HEK293 (cell line): ENCODE data around the gene CEP57L1.

Experiments
- CTCF ChIA-PET: fragments of 350-600 bp; formaldehyde crosslinking; extraction: SDS; loops from one replicate; lab custom pipeline; 2021; ENCODE audit warnings: antibody characterized with exemption; lab: Yijun Ruan, JAX
- POLR2A ChIA-PET: fragments of 300-600 bp; formaldehyde crosslinking; extraction: SDS; loops from one replicate; lab custom pipeline; 2020; ENCODE audit warnings: antibody characterized with exemption, inconsistent platforms; lab: Yijun Ruan, JAX
- H3K27ac ChIP-seq: fragments of 200-500 bp; sonication (Bioruptor generic); 2 replicates; pipeline ENCODE4 v1.5.1; 2014; ENCODE audit warnings: low read depth, low read length, control low read depth, inconsistent platforms; ENCODE audit errors: extremely low read depth
- H3K36me3 ChIP-seq, 2 experiments: fragments of 200-500 bp in 1 of 2; sonication (Bioruptor generic) in 1 of 2; 1 replicate in 1 of 2; 2 replicates in 1 of 2; pipeline ENCODE4 v1.5.1; 2014 to 2017; ENCODE audit warnings: inconsistent platforms in 2 of 2, low read length in 2 of 2; ENCODE audit not compliant: control insufficient read depth in 2 of 2, insufficient read depth in 1 of 2
- H3K4me1 ChIP-seq: fragments of 200-500 bp; sonication (Bioruptor generic); 2 replicates; pipeline ENCODE4 v1.5.1; 2014; ENCODE audit warnings: mild to moderate bottlenecking, low read length, inconsistent platforms; ENCODE audit not compliant: control insufficient read depth, insufficient read depth
- H3K4me3 ChIP-seq: 2 replicates; pipeline ENCODE4 v1.5.1; 2011; ENCODE audit warnings: low read depth, mild to moderate bottlenecking, control low read depth, low read length, moderate library complexity
- H3K9me3 ChIP-seq: fragments of 200-500 bp; sonication (Bioruptor generic); 2 replicates; pipeline ENCODE4 v1.5.1; 2014; ENCODE audit warnings: low read depth, low read length, inconsistent platforms; ENCODE audit not compliant: control insufficient read depth, insufficient read depth
- GLIS2 ChIP-seq: fragments of 450-650 bp; formaldehyde crosslinking; IDR thresholded peaks from 2 replicates; pipeline ENCODE4 v1.5.1; 2016; ENCODE audit warnings: missing biosample characterization, missing genetic modification characterization
- HOXA7 ChIP-seq: sonication (generic); formaldehyde crosslinking; IDR thresholded peaks from 2 replicates; pipeline ENCODE4 v1.8.1; 2022; ENCODE audit warnings: missing genetic modification reagents, borderline replicate concordance
- MYNN ChIP-seq: fragments of 450-650 bp; formaldehyde crosslinking; IDR thresholded peaks from 2 replicates; pipeline ENCODE4 v1.5.1; 2016; ENCODE audit warnings: missing biosample characterization, missing genetic modification characterization, borderline replicate concordance
- PRDM10 ChIP-seq: fragments of 450-650 bp; formaldehyde crosslinking; IDR thresholded peaks from 2 replicates; pipeline ENCODE4 v1.5.1; 2016; ENCODE audit warnings: missing biosample characterization, missing genetic modification characterization
- PRDM4 ChIP-seq: fragments of 450-650 bp; formaldehyde crosslinking; IDR thresholded peaks from 2 replicates; pipeline ENCODE4 v1.5.1; 2017; ENCODE audit warnings: missing biosample characterization, missing genetic modification characterization
- SETDB1 ChIP-seq: IDR thresholded peaks from one replicate; pipeline ENCODE4 v1.6.1; 2017; ENCODE audit warnings: mild to moderate bottlenecking, low read length, moderate library complexity, mixed read lengths; ENCODE audit not compliant: insufficient read length
- SP2 ChIP-seq: fragments of 450-650 bp; formaldehyde crosslinking; IDR thresholded peaks from 2 replicates; pipeline ENCODE4 v1.5.1; 2016; ENCODE audit warnings: missing biosample characterization, missing genetic modification characterization
- SP7 ChIP-seq: fragments of 450-650 bp; formaldehyde crosslinking; IDR thresholded peaks from 2 replicates; pipeline ENCODE4 v1.5.1; 2016; ENCODE audit warnings: missing biosample characterization, missing genetic modification characterization
- ZNF10 ChIP-seq: fragments of 450-650 bp; formaldehyde crosslinking; IDR thresholded peaks from 2 replicates; pipeline ENCODE4 v1.5.1; 2017; ENCODE audit warnings: missing biosample characterization, missing genetic modification characterization
- ZNF174 ChIP-seq: fragments of 450-650 bp; formaldehyde crosslinking; IDR thresholded peaks from 2 replicates; pipeline ENCODE4 v1.5.0; 2017; ENCODE audit warnings: missing biosample characterization, mild to moderate bottlenecking, missing genetic modification characterization
- ZNF19 ChIP-seq: fragments of 450-650 bp; formaldehyde crosslinking; IDR thresholded peaks from 2 replicates; pipeline ENCODE4; 2016; ENCODE audit warnings: missing biosample characterization, missing genetic modification characterization, low read depth
- ZNF211 ChIP-seq: fragments of 450-650 bp; formaldehyde crosslinking; IDR thresholded peaks from 2 replicates; pipeline ENCODE4 v1.5.1; 2016; ENCODE audit warnings: low read depth, missing biosample characterization, missing genetic modification characterization
- ZNF23 ChIP-seq: fragments of 450-650 bp; formaldehyde crosslinking; IDR thresholded peaks from 2 replicates; pipeline ENCODE4 v1.5.1; 2016; ENCODE audit warnings: missing biosample characterization, missing genetic modification characterization, borderline replicate concordance
- ZNF26 ChIP-seq: fragments of 450-650 bp; formaldehyde crosslinking; IDR thresholded peaks from 2 replicates; pipeline ENCODE4 v1.5.1; 2016; ENCODE audit warnings: missing biosample characterization, missing genetic modification characterization
- ZNF335 ChIP-seq: fragments of 450-650 bp; formaldehyde crosslinking; conservative IDR thresholded peaks from 2 replicates; pipeline ENCODE4 v1.5.1; 2016; ENCODE audit warnings: missing biosample characterization, missing genetic modification characterization
- ZNF521 ChIP-seq: fragments of 450-650 bp; formaldehyde crosslinking; IDR thresholded peaks from 2 replicates; pipeline ENCODE4 v1.5.1; 2017; ENCODE audit warnings: missing biosample characterization, mild to moderate bottlenecking, missing genetic modification characterization
- ZNF571 ChIP-seq: fragments of 450-650 bp; formaldehyde crosslinking; IDR thresholded peaks from 2 replicates; pipeline ENCODE4 v1.5.0; 2017; ENCODE audit warnings: missing biosample characterization, missing genetic modification characterization
- TF ChIP-seq, protein P1 (sequence below): fragments of 450-650 bp; formaldehyde crosslinking; IDR thresholded peaks from 2 replicates; pipeline ENCODE4 v1.5.1; 2016; ENCODE audit warnings: missing biosample characterization, missing genetic modification characterization
- TF ChIP-seq, protein P2 (sequence below): fragments of 450-650 bp; formaldehyde crosslinking; IDR thresholded peaks from 2 replicates; pipeline ENCODE4 v1.5.1; 2017; ENCODE audit warnings: missing biosample characterization, missing genetic modification characterization
- TF ChIP-seq, protein P3 (sequence below): fragments of 450-650 bp; formaldehyde crosslinking; IDR thresholded peaks from 2 replicates; pipeline ENCODE4 v1.5.1; 2016; ENCODE audit warnings: missing biosample characterization, missing genetic modification characterization, borderline replicate concordance

CEP57L1 gene

DNA sequence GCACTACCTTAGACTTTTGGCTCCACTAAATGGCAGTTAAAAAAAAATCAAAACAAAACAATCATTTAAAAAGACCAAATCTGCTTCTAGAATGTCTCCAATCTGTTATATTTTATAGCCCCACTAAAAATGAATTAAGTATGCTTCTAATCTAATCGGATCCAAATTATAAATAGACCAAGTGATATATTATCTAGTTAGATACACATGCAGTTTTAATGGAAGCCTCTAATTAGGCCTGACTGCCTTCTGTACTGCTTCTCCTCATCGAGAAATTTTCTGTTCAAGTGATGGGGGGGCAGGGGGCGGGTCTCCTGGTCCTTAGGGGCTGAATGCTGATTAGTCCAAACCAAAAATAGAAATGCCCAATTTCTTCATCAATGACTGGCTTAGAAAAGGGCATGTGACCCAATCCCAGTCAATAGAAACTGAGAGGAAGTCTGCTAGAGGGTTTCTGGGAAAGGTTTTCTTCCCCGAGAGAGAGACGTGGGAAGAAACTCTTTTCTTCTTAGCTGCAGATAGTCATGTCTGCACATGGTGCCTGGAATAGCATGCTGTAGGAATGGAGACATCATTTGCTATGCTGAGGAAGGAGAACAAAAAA is 7.5 kb upstream of the CEP57L1 start:
- Histone ChIP-seq H3K4me3 (no peak overlapping the region), H3K9me3 (no peaks in the 10 kb centered on the region), H3K36me3 (no peaks in the 10 kb centered on the region), H3K27ac (no peak overlapping the region), H3K4me1 (peaks cover 10% of the 10 kb centered on the region)
- CTCF ChIA-PET: interaction anchor here (0.7 to 1.1 kb wide), 2 partner anchors 12 to 25 kb away, joined by 4 read pairs; no protein-coding TSS in a partner anchor
- POLR2A ChIA-PET: no interaction called here
- TF ChIP-seq SP7 (tag by site-specific recombination) (peak; percentile 37; the same call in 1 of the 2 replicates), ZNF174 (tag by site-specific recombination) (no peak), ZNF571 (tag by site-specific recombination) (no peak), ZNF335 (tag by site-specific recombination) (peak; percentile 54), SETDB1 (peak; percentile 20), SP2 (peak; percentile 28), PRDM4 (peak; percentile 82), MYNN (tag by site-specific recombination) (no peak), ZNF211 (tag by site-specific recombination) (no peak), HOXA7 (no peak), ZNF19 (tag by site-specific recombination) (no peak), ZNF23 (no peak), ZNF521 (tag by site-specific recombination) (no peak), GLIS2 (0 out of 2 replicates have a peak, but pooled peaks have one; percentile 13), PRDM10 (tag by site-specific recombination) (peak; percentile 43; the same call in 1 of the 2 replicates), ZNF10 (tag by site-specific recombination) (peak; percentile 74; the same call in 1 of the 2 replicates), ZNF26 (tag by site-specific recombination) (no peak)
- TF ChIP-seq, protein P1, sequence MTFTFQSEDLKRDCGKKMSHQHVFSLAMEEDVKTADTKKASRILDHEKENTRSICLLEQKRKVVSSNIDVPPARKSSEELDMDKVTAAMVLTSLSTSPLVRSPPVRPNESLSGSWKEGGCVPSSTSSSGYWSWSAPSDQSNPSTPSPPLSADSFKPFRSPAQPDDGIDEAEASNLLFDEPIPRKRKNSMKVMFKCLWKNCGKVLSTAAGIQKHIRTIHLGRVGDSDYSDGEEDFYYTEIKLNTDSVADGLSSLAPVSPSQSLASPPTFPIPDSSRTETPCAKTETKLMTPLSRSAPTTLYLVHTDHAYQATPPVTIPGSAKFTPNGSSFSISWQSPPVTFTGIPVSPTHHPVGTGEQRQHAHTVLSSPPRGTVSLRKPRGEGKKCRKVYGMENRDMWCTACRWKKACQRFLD (tag by site-specific recombination): no peak
- TF ChIP-seq, protein P2, sequence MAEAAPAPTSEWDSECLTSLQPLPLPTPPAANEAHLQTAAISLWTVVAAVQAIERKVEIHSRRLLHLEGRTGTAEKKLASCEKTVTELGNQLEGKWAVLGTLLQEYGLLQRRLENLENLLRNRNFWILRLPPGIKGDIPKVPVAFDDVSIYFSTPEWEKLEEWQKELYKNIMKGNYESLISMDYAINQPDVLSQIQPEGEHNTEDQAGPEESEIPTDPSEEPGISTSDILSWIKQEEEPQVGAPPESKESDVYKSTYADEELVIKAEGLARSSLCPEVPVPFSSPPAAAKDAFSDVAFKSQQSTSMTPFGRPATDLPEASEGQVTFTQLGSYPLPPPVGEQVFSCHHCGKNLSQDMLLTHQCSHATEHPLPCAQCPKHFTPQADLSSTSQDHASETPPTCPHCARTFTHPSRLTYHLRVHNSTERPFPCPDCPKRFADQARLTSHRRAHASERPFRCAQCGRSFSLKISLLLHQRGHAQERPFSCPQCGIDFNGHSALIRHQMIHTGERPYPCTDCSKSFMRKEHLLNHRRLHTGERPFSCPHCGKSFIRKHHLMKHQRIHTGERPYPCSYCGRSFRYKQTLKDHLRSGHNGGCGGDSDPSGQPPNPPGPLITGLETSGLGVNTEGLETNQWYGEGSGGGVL (tag by site-specific recombination): no peak
- TF ChIP-seq, protein P3, sequence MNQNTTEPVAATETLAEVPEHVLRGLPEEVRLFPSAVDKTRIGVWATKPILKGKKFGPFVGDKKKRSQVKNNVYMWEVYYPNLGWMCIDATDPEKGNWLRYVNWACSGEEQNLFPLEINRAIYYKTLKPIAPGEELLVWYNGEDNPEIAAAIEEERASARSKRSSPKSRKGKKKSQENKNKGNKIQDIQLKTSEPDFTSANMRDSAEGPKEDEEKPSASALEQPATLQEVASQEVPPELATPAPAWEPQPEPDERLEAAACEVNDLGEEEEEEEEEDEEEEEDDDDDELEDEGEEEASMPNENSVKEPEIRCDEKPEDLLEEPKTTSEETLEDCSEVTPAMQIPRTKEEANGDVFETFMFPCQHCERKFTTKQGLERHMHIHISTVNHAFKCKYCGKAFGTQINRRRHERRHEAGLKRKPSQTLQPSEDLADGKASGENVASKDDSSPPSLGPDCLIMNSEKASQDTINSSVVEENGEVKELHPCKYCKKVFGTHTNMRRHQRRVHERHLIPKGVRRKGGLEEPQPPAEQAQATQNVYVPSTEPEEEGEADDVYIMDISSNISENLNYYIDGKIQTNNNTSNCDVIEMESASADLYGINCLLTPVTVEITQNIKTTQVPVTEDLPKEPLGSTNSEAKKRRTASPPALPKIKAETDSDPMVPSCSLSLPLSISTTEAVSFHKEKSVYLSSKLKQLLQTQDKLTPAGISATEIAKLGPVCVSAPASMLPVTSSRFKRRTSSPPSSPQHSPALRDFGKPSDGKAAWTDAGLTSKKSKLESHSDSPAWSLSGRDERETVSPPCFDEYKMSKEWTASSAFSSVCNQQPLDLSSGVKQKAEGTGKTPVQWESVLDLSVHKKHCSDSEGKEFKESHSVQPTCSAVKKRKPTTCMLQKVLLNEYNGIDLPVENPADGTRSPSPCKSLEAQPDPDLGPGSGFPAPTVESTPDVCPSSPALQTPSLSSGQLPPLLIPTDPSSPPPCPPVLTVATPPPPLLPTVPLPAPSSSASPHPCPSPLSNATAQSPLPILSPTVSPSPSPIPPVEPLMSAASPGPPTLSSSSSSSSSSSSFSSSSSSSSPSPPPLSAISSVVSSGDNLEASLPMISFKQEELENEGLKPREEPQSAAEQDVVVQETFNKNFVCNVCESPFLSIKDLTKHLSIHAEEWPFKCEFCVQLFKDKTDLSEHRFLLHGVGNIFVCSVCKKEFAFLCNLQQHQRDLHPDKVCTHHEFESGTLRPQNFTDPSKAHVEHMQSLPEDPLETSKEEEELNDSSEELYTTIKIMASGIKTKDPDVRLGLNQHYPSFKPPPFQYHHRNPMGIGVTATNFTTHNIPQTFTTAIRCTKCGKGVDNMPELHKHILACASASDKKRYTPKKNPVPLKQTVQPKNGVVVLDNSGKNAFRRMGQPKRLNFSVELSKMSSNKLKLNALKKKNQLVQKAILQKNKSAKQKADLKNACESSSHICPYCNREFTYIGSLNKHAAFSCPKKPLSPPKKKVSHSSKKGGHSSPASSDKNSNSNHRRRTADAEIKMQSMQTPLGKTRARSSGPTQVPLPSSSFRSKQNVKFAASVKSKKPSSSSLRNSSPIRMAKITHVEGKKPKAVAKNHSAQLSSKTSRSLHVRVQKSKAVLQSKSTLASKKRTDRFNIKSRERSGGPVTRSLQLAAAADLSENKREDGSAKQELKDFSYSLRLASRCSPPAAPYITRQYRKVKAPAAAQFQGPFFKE (tag by site-specific recombination): no peak
